Cardiac fibroblast (primary cell): ENCODE data around the gene SERP1.

Experiments
- DNase-seq, 2 donors: peaks; one replicate each; pipeline versions ENCODE4 v3.0.0 to v3.0.0-alpha.2; 2010; ENCODE audit warnings: low read depth in 2 of 2
- H3K4me3 ChIP-seq, 2 donors: replicated peaks in 1 of 2; 1 replicate in 1 of 2; 2 replicates in 1 of 2; pipeline ENCODE4 v1.5.1; 2011; ENCODE audit warnings: low read depth in 2 of 2, low read length in 2 of 2, mild to moderate bottlenecking in 2 of 2, moderate library complexity in 1 of 2
- TF ChIP-seq, protein P1 (sequence below): IDR thresholded peaks from one replicate; pipeline ENCODE4 v1.5.1; 2011; ENCODE audit warnings: low read depth, mild to moderate bottlenecking, low read length, inconsistent platforms

The SERP1 gene

DNA sequence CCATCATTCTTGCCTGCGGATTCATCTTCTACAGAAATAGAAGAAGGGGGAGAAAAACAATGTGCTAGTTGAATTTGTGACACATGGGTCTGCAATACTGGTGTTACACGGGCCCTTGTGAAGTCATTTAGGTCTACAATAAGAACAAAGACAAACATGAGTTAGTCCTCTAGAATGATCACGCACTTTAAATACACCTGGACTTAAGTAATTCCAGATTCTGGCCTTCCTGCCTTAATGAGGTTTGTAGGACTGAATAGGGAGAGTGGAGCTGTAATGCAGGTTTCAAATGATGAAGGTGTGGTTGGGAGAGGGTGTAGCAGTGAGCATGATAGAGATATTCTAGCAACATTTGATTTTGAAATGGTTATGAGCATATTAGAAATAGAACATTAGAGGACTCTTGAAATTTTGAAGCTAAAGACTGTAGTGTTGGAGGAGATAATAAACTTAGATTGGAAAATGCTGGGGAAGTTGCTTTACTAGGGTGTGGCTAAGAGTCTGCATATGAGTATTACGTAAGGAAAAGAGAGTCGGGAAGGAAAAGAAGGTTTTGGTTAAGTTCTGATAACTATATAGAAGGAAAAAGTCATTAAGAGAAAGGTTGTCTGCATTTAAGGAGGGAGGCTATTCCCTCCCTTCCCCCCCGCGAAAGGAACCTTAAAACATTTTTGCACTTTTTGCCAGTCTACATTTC, 897 bp upstream of the SERP1 start:
- peak; percentile 37 to 53 for DNase-seq
- TF ChIP-seq, protein P1, sequence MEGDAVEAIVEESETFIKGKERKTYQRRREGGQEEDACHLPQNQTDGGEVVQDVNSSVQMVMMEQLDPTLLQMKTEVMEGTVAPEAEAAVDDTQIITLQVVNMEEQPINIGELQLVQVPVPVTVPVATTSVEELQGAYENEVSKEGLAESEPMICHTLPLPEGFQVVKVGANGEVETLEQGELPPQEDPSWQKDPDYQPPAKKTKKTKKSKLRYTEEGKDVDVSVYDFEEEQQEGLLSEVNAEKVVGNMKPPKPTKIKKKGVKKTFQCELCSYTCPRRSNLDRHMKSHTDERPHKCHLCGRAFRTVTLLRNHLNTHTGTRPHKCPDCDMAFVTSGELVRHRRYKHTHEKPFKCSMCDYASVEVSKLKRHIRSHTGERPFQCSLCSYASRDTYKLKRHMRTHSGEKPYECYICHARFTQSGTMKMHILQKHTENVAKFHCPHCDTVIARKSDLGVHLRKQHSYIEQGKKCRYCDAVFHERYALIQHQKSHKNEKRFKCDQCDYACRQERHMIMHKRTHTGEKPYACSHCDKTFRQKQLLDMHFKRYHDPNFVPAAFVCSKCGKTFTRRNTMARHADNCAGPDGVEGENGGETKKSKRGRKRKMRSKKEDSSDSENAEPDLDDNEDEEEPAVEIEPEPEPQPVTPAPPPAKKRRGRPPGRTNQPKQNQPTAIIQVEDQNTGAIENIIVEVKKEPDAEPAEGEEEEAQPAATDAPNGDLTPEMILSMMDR: no peak
- peak overlapping the region; percentile 89 to 97 for H3K4me3 ChIP-seq

DNA sequence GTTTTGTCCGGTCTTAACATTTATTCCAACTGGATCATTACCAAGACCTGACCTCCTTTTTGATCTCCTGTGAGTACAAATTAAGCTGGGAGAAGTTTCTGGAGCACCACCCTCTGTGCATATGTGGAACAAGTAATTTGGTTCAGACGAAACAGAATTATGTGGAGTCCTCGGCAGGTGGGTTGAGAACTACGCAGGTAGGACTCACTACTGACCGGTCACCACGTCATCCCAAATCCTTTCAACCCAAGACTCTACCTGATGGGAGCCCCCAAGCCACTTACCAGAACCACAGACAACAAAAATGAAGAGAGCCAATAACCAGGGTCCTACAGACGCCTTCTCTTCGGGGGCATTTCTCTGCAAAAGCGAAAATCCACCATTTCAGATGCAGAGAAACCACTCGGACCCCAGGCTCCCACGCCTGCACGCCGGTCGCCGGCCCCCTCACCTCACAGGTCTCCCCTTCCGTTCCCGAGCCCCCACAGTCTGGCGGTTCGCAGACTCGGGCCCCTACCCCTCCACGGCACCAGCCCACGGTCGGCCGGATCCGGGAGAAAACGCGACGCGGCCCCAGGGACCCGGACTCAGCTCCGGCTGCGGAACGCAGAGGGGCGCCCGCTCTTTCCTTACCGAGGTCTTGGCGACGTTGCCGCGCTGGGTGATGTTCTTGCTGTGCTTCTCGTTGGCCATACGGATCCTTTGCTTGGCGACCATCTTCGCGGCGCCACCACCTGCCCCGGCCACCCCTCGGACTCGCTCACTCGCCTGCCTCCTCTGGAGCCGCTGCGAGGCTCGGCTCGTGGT, 674 bp downstream of the SERP1 start:
- DNase-seq: no peak
- TF ChIP-seq, protein P1: no peak
- peak overlapping the region; percentile 89 to 97 for H3K4me3 ChIP-seq

DNA sequence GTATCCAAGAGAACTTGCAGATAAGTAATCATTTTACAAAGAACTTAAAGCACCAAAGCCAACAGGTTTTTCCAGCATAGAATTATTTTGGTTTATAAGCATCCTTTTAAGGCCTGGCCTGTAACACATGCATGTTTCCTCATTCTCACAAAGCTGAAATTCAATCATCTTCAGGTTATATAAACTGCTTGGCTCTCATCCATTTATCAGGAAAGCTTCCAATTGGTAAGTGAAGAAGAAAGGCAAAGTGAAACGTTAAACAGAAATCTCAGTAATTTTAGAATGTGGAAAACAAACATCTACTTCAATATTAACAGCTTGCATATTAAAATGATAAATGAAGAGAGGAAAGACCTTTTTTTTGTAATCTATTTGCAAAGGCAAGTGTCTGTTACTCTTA, 1.6 kb downstream of the SERP1 start:
- TF ChIP-seq, protein P1: no peak
- peak; percentile 29 to 47 for DNase-seq
- H3K4me3 ChIP-seq: peak overlapping the region; percentile 89 to 97

DNA sequence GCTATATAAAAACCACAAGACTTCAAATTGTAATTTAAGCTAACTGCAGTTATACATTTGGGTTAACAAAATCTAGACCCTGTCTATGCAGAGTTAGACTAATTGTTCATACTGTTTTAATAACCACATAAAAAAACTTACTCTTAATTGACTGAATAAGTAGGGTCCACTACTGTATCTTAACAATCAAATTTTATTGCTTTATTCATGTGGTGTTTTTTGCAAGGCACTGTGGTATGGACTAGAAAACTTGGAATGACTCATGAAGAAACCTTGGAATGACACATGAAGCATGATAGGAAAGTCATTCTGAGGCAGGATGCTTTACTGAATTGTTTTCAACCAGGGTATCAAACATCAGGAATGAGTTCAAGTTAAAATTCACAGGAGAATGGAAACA, 2.3 kb downstream of the SERP1 start:
- peak; percentile 28 to 69 for DNase-seq
- peak overlapping the region in 1 of 2 donors; percentile 89 for H3K4me3 ChIP-seq

DNA sequence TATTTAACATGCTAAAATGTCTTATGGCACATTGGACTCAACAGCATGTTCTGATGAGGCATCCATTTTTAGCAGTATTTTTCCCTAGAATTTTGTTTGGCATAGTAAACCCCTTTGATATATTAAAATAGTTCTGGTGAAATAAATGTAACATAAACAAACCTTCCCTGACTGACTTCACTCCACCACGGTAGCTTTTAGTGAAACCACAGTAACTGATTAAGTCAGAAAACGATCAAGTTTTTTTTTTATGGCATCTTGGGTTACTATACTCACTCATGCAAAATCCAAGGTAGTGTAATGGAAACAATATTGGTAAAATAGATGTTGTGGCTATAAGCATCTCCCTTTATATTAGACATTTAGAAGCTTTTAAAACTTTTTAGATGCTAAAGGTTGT, 2.8 kb downstream of the SERP1 start:
- H3K4me3 ChIP-seq: no peak overlapping the region
- TF ChIP-seq, protein P1: no peak
- no peak for DNase-seq

More for the DNA sequence above, 2.3 kb downstream of the SERP1 start:
- TF ChIP-seq, protein P1: no peak

DNA sequence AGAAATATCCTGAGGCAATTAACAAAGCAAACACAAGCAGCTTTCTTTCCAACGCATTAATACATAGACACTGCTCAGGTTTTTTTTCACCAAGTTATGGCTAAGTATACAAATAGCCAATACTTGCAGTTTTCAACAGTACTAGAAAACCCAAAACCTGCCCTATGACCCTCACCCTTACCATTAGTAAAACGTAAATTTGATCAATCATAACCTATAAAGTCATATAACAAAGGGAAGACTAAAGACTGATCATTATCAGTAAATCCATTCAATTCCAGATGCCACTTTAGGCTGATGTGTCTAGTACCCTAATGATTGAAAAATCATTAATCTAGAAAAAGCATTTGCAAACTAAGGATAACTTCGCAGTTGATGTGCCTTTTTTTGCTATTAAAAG, 3.2 kb downstream of the SERP1 start:
- TF ChIP-seq, protein P1: no peak
- no peak for DNase-seq
- H3K4me3 ChIP-seq: no peak overlapping the region
